ENCODE measurements around the gene ATP7B.

GRCh38 chr13:51997641-51998330, 13.5 kb downstream of the ATP7B start:
- TF ChIP-seq, protein P1, sequence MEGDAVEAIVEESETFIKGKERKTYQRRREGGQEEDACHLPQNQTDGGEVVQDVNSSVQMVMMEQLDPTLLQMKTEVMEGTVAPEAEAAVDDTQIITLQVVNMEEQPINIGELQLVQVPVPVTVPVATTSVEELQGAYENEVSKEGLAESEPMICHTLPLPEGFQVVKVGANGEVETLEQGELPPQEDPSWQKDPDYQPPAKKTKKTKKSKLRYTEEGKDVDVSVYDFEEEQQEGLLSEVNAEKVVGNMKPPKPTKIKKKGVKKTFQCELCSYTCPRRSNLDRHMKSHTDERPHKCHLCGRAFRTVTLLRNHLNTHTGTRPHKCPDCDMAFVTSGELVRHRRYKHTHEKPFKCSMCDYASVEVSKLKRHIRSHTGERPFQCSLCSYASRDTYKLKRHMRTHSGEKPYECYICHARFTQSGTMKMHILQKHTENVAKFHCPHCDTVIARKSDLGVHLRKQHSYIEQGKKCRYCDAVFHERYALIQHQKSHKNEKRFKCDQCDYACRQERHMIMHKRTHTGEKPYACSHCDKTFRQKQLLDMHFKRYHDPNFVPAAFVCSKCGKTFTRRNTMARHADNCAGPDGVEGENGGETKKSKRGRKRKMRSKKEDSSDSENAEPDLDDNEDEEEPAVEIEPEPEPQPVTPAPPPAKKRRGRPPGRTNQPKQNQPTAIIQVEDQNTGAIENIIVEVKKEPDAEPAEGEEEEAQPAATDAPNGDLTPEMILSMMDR (conservative IDR thresholded peaks at IDR 0.05; ENCODE audit: low read depth in 2 of 2), result no peak
- TF ChIP-seq EZH2 (IDR thresholded peaks at IDR 0.05; ENCODE audit: low read depth, unreplicated experiment) (no peak), POLR2AphosphoS5 (IDR thresholded peaks at IDR 0.05; ENCODE audit: low read depth) (no peak), EZH2phosphoT487 (IDR thresholded peaks at IDR 0.05; ENCODE audit: unreplicated experiment) (no peak)
